Measurements from ENCODE around the gene TRPM6.

TRPM6 gene

DNA sequence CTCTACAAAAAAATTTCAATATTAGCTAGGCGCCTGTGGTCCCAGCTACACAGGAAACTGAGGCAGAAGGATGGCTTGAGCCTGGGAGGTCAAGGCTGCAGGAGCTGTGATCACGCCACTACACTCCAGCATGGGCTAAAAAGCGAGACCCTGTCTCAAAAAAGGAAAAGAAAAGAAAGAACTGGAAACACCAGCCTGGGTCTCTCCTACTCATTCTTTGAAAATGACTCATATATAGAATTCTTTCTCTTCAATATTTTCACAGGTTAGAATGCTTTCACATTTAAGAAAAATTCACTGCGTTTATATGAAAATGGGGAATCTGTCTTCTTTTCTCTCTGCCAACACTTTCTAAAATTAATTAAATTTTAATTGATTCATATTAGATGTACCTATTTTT, 115.6 kb downstream of the TRPM6 start:
- peak in 1 of 5 donors; percentile 10 for DNase-seq

DNA sequence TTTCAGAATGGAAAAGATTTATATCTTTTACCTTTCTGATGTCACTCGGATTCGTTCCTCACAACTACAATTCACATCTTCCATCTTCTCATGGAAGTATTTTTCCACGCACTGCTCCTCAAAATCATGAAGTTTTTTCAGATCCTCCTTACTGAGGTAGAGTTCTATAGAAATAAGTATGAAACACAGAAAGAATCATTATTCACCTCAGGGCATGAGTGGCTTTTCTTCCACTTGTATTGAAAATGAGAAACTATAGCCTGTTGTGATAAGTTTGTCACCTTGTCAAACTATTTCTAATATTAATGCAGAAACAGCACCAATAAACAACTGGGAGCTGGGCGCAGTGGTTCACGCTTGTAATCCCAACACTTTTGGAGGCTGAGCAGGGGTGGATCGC, 116.0 kb downstream of the TRPM6 start:
- DNase-seq: no peak

- DNase-seq: no peak
Observed at GRCh38 chr9:74771262-74771585, 116.5 kb downstream of the TRPM6 start.

- peak in 4 of 5 donors; percentile 10 to 24 (median 14) for DNase-seq
Observed at GRCh38 chr9:74770508-74771261, 117.0 kb downstream of the TRPM6 start.

DNA sequence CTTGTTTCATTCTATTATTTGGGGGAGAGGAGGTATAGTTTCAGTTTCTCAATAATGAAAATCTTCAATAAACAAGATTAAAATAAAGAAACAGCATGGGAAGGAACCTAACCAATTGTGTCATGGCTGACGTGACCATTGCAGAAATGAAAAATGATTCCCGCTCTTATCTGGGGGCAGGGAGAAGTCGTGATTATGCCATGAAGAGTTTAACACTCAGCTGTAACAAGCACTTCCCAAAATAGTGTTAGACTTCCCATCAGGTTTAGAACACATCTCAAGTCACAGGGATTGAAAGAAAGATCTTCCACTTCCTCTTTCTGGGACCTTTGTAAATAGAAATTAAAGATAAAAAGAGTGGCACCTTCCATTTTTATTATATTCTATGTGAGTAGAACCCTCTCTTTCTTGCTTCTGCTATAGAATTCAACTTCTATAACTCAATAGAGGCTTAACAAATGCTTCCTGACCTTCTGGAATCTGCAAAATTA, 122.2 kb downstream of the TRPM6 start:
- DNase-seq: no peak

- no peak for DNase-seq
Observed at GRCh38 chr9:74762950-74763349, 124.8 kb downstream of the TRPM6 start.

- no peak for DNase-seq
Observed at GRCh38 chr9:74760031-74760700, 127.6 kb downstream of the TRPM6 start.

DNA sequence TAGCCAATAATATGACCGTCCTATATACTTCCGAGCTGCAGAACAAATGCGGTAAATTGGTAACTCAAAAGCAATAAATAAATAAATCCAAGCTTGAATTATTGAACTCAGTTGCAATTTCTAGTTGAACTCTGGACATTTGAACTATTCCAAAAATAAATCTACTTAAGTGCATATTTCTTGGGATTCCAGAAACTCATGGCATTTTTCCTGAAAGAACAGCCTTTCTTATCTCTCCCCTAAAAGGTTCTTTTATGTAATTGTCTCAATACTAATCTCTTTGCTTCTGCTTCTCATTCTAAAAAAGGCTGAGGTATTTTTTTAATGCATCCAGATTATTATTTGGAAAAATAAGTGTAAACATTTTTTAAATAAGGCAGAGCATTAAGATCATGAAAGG, 131.7 kb downstream of the TRPM6 start:
- no peak for DNase-seq

DNA sequence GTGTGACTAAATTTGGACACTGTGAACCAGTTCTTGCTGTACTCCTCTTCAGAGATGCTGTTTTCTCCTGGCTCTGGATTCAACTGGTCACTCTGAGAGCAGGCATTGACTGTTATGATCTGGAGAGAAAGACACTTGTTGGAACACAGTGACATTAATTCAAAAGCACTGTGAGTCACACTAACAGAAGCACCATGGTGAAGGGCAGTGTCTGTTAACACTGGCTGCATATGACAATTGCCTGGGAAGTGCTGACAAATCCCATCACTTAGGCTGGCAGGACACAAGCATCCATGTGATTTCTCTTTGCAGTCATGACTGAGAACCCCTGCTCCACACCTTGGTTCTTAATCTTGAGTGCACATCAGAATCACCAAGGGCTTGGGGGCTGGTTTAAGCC, 132.4 kb downstream of the TRPM6 start:
- DNase-seq: no peak

GRCh38 chr9:74753650-74754049, 134.1 kb downstream of the TRPM6 start:
- no peak for DNase-seq

GRCh38 chr9:74748966-74749365, 138.8 kb downstream of the TRPM6 start:
- DNase-seq: no peak

DNA sequence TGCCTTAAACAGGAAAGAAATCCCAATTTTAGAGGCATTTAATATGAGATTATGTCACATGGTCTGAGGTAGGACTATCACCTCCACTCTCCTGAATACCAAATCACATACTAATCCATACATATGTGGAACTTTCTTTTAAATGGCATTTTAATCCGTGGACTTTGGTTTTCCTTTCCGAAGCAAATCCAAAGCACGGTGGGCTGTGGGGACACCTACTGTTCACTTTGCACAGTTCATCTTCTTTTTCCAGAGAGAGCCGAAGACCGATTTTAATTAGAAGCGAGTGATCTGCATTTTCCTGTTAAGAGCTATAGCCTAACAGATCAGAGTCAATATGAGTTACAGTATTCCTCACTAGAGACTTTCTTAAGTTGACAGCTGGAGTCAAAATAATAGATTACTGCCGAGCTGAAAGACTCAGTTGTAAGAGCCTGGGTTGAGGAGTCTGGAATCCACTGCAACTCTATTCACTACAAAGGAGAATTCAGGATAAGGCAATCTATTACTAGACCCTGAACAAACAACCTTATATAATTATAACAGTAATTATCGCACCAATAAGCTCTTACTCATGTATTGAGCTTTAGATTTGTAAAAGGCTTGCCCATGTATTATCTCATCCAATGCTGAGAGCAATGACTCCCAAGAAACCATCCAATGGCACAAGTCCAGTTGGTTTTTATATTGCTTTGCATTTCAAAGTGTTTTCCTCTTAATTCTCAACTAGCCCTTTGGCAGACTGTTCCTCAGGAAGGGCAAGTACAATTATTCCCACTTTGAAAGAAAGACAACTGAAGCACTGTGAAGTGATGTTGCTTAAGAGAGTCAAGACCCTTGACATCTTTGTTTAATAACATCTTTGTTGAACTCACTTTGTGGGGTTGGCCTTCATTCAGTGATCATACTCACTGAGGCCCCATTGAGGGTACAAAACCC, 144.7 kb downstream of the TRPM6 start:
- DNase-seq: no peak

DNA sequence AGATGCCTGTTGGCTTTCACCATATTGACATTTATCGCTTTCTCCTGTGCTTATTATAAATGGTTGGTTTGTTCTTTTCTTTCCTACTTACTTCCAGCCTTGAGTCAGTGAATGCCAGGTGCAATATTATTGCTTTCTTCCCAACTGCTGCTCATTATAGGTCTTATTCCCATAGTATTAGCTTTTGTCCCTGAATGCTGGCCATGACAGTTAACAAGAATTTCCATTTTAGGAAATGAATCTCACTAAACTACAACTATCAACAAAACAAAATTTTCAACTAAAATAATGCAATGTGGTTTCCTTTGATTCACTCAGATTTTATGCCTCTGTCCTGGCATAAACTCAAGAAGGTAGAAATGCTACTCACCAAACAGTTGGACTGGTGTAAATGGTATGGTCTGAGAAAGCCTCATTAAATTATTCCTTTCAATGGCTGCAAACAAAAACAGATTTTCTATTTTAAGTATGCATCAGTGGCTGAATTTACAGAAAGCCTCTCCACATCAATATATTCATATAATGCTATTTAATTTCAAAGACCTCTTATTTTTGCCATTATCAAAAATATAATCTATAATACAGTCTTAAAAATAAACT, 145.4 kb downstream of the TRPM6 start:
- DNase-seq: no peak

GRCh38 chr9:74736646-74737045, 151.1 kb downstream of the TRPM6 start:
- DNase-seq: no peak

DNA sequence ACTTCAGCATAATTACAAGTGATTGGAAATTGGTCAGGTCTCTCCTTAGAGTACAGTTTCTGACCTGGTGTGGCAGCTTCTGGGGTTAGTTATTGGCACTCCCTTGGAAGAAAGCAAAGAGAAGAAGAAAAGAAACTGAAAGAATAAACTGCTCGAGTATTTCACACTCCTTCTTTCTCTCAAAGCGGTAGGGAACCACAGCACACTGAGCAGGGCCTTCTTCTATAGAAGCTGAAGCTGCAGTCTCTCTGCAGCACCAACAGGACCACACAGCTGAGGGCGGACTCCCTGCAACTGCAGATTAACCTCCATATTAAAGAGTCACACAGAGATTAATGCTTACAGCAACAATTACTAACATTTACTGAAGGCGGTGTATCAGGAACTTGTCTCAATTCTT, 152.0 kb downstream of the TRPM6 start:
- no peak for DNase-seq

DNA sequence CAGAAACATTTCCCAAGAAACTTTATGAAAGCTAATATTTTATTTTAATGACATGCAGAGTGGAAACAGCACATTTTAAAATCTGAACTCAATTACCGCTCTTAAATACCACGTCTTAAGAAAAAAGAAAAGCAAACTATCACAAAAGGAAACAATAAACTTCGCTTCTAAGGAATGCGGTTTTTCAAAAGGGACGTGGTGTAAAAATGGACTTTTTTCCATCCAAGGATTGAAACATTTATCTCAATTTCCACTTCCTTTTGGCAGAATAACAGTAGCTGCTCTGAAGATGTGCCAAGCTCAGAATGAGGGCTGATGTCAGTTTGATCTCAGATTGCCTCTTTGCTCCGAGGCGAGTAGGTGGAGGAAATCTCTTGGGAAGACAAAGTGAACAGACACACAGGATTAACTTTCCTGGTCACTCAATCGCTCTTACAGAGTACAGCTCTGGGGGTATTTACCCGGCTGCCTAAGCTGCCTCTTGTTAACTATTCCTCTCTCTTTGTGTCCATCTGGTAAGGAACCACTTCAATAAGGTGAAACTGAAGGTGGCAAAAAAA, 158.5 kb downstream of the TRPM6 start:
- no peak for DNase-seq

DNA sequence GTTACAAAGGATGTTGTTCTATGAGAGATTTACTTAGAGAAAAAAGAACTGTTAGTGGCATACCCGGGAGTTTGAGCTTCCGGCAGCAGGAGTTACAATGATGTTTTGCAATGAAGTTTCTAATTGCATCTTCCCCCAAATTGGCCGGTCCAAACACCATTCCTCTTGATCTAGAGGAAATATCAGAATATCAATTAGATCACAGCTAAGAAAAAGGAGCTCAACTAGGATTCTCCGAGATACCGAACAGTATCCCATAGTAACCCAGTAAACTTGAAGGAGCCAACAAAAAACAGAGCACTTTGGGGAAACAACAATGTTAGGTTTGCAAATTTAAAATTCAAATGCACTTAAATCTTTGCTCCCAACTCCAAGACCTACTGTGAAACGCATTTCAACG, 159.5 kb downstream of the TRPM6 start:
- DNase-seq: no peak

- no peak for DNase-seq
Observed at GRCh38 chr9:74726581-74726980, 161.1 kb downstream of the TRPM6 start.

- DNase-seq: no peak
Observed at GRCh38 chr9:74724317-74724716, 163.4 kb downstream of the TRPM6 start.

GRCh38 chr9:74721696-74722660, 165.7 kb downstream of the TRPM6 start:
- no peak for DNase-seq

- no peak for DNase-seq
Observed at GRCh38 chr9:74719306-74719705, 168.4 kb downstream of the TRPM6 start.

All from T-helper 1 cell (primary cell).